ENCODE data around the gene GPR146.

GPR146 gene

GRCh38 chr7:1083729-1084657 is 39.6 kb downstream of the GPR146 start:
- Histone ChIP-seq H3K4me1 (ENCODE audit: control insufficient read depth, low read depth, low read length) (peaks cover 4% of the 10 kb centered on the region), H4K8ac (ENCODE audit: low read depth, low read length) (no peak overlapping the region), H2AK5ac (ENCODE audit: low read length) (no peak overlapping the region), H3K36me3 (ENCODE audit: control insufficient read depth, insufficient read depth, low read length) (no peaks in the 10 kb centered on the region), H2BK15ac (replicated peaks; ENCODE audit: low read depth) (no peak overlapping the region), H3K18ac (ENCODE audit: low read length) (no peak overlapping the region), H3K23ac (ENCODE audit: low read length) (no peak overlapping the region), H3K4me3 (ENCODE audit: low read length) (no peak overlapping the region), H3K27ac (ENCODE audit: low read depth, low read length) (no peak overlapping the region), H3K56ac (ENCODE audit: low read length) (no peak overlapping the region), H2BK120ac (ENCODE audit: low read depth, low read length) (no peak overlapping the region), H2BK5ac (ENCODE audit: low read length) (no peak overlapping the region), H4K5ac (ENCODE audit: low read length) (no peak overlapping the region), H3K79me1 (ENCODE audit: low read length) (no peaks in the 10 kb centered on the region), H3K79me2 (ENCODE audit: control insufficient read depth, insufficient read depth, low read length) (no peaks in the 10 kb centered on the region), H3K9ac (ENCODE audit: low read length) (no peak overlapping the region), H3K4me2 (ENCODE audit: low read length) (no peak overlapping the region), H3K4ac (ENCODE audit: low read depth, low read length) (no peak overlapping the region), H3K27me3 (ENCODE audit: insufficient read depth, low read length, poor library complexity) (no peaks in the 10 kb centered on the region)
- WGBS (ENCODE audit: extremely low coverage, insufficient coverage, low lambda C conversion rate), result no CpG with 5 or more reads among the region's 45 CpGs
- DNase-seq, result no peak

GRCh38 chr7:1085266-1085665 is 40.9 kb downstream of the GPR146 start:
- Histone ChIP-seq H3K79me2 (ENCODE audit: control insufficient read depth, insufficient read depth, low read length) (no peaks in the 10 kb centered on the region), H3K4me3 (ENCODE audit: low read length) (no peak overlapping the region), H3K27me3 (ENCODE audit: insufficient read depth, low read length, poor library complexity) (no peaks in the 10 kb centered on the region), H3K79me1 (ENCODE audit: low read length) (no peaks in the 10 kb centered on the region), H2BK5ac (ENCODE audit: low read length) (no peak overlapping the region), H3K56ac (ENCODE audit: low read length) (no peak overlapping the region), H3K23ac (ENCODE audit: low read length) (no peak overlapping the region), H3K4me2 (ENCODE audit: low read length) (no peak overlapping the region), H4K8ac (ENCODE audit: low read depth, low read length) (no peak overlapping the region), H3K18ac (ENCODE audit: low read length) (no peak overlapping the region), H4K5ac (ENCODE audit: low read length) (no peak overlapping the region), H2AK5ac (ENCODE audit: low read length) (no peak overlapping the region), H3K27ac (ENCODE audit: low read depth, low read length) (no peak overlapping the region), H3K9ac (ENCODE audit: low read length) (no peak overlapping the region), H3K36me3 (ENCODE audit: control insufficient read depth, insufficient read depth, low read length) (no peaks in the 10 kb centered on the region), H2BK120ac (ENCODE audit: low read depth, low read length) (no peak overlapping the region), H2BK15ac (replicated peaks; ENCODE audit: low read depth) (no peak overlapping the region), H3K4ac (ENCODE audit: low read depth, low read length) (no peak overlapping the region), H3K4me1 (ENCODE audit: control insufficient read depth, low read depth, low read length) (peaks cover 4% of the 10 kb centered on the region)
- no CpG with 5 or more reads among the region's 10 CpGs for WGBS (ENCODE audit: extremely low coverage, insufficient coverage, low lambda C conversion rate)
- no peak for DNase-seq

- Histone ChIP-seq H3K79me1 (ENCODE audit: low read length) (no peaks in the 10 kb centered on the region), H4K5ac (ENCODE audit: low read length) (no peak overlapping the region), H3K4me3 (ENCODE audit: low read length) (no peak overlapping the region), H2BK5ac (ENCODE audit: low read length) (no peak overlapping the region), H3K36me3 (ENCODE audit: control insufficient read depth, insufficient read depth, low read length) (no peaks in the 10 kb centered on the region), H3K23ac (ENCODE audit: low read length) (no peak overlapping the region), H3K79me2 (ENCODE audit: control insufficient read depth, insufficient read depth, low read length) (no peaks in the 10 kb centered on the region), H2BK120ac (ENCODE audit: low read depth, low read length) (no peak overlapping the region), H3K18ac (ENCODE audit: low read length) (no peak overlapping the region), H3K56ac (ENCODE audit: low read length) (no peak overlapping the region), H3K4me1 (ENCODE audit: control insufficient read depth, low read depth, low read length) (peaks cover 4% of the 10 kb centered on the region), H2BK15ac (replicated peaks; ENCODE audit: low read depth) (no peak overlapping the region), H3K4me2 (ENCODE audit: low read length) (no peak overlapping the region), H3K27ac (ENCODE audit: low read depth, low read length) (no peak overlapping the region), H2AK5ac (ENCODE audit: low read length) (no peak overlapping the region), H3K9ac (ENCODE audit: low read length) (no peak overlapping the region), H3K4ac (ENCODE audit: low read depth, low read length) (no peak overlapping the region), H3K27me3 (ENCODE audit: insufficient read depth, low read length, poor library complexity) (no peaks in the 10 kb centered on the region), H4K8ac (ENCODE audit: low read depth, low read length) (no peak overlapping the region)
- no peak for DNase-seq
- WGBS (ENCODE audit: extremely low coverage, insufficient coverage, low lambda C conversion rate), result no CpG with 5 or more reads among the region's 11 CpGs
Observed at GRCh38 chr7:1085910-1086421, 41.6 kb downstream of the GPR146 start.

GRCh38 chr7:1086588-1087464 is 42.5 kb downstream of the GPR146 start:
- Histone ChIP-seq H4K8ac (ENCODE audit: low read depth, low read length) (no peak overlapping the region), H3K56ac (ENCODE audit: low read length) (peak overlapping the region; percentile 93), H2BK120ac (ENCODE audit: low read depth, low read length) (no peak overlapping the region), H2BK5ac (ENCODE audit: low read length) (no peak overlapping the region), H3K23ac (ENCODE audit: low read length) (no peak overlapping the region), H3K27ac (ENCODE audit: low read depth, low read length) (no peak overlapping the region), H2AK5ac (ENCODE audit: low read length) (no peak overlapping the region), H3K79me2 (ENCODE audit: control insufficient read depth, insufficient read depth, low read length) (no peaks in the 10 kb centered on the region), H3K79me1 (ENCODE audit: low read length) (no peaks in the 10 kb centered on the region), H3K4me2 (ENCODE audit: low read length) (peak overlapping the region; percentile 56), H3K4ac (ENCODE audit: low read depth, low read length) (no peak overlapping the region), H3K36me3 (ENCODE audit: control insufficient read depth, insufficient read depth, low read length) (no peaks in the 10 kb centered on the region), H3K18ac (ENCODE audit: low read length) (peak overlapping the region; percentile 46), H2BK15ac (replicated peaks; ENCODE audit: low read depth) (no peak overlapping the region), H4K5ac (ENCODE audit: low read length) (no peak overlapping the region), H3K27me3 (ENCODE audit: insufficient read depth, low read length, poor library complexity) (no peaks in the 10 kb centered on the region), H3K9ac (ENCODE audit: low read length) (peak overlapping the region; percentile 72), H3K4me1 (ENCODE audit: control insufficient read depth, low read depth, low read length) (peaks cover 4% of the 10 kb centered on the region), H3K4me3 (ENCODE audit: low read length) (peak overlapping the region; percentile 26)
- DNase-seq, result peak; percentile 82
- WGBS (ENCODE audit: extremely low coverage, insufficient coverage, low lambda C conversion rate), result no CpG with 5 or more reads among the region's 45 CpGs

- no peak overlapping the region for H4K8ac ChIP-seq (ENCODE audit: low read depth, low read length)
- peaks cover 4% of the 10 kb centered on the region for H3K4me1 ChIP-seq (ENCODE audit: control insufficient read depth, low read depth, low read length)
- no peaks in the 10 kb centered on the region for H3K27me3 ChIP-seq (ENCODE audit: insufficient read depth, low read length, poor library complexity)
- no peak overlapping the region for H4K5ac ChIP-seq (ENCODE audit: low read length)
- H3K4me3 ChIP-seq (ENCODE audit: low read length), result no peak overlapping the region
- H2BK5ac ChIP-seq (ENCODE audit: low read length), result no peak overlapping the region
- no peak overlapping the region for H3K18ac ChIP-seq (ENCODE audit: low read length)
- no peak overlapping the region for H2BK15ac ChIP-seq (replicated peaks; ENCODE audit: low read depth)
- H3K4me2 ChIP-seq (ENCODE audit: low read length), result no peak overlapping the region
- H3K56ac ChIP-seq (ENCODE audit: low read length), result peak overlapping the region; percentile 93
- H2BK120ac ChIP-seq (ENCODE audit: low read depth, low read length), result no peak overlapping the region
- H3K79me2 ChIP-seq (ENCODE audit: control insufficient read depth, insufficient read depth, low read length), result no peaks in the 10 kb centered on the region
- no peak overlapping the region for H3K9ac ChIP-seq (ENCODE audit: low read length)
- no peak overlapping the region for H3K4ac ChIP-seq (ENCODE audit: low read depth, low read length)
- no peak overlapping the region for H2AK5ac ChIP-seq (ENCODE audit: low read length)
- H3K23ac ChIP-seq (ENCODE audit: low read length), result no peak overlapping the region
- DNase-seq, result no peak
- H3K36me3 ChIP-seq (ENCODE audit: control insufficient read depth, insufficient read depth, low read length), result no peaks in the 10 kb centered on the region
- H3K27ac ChIP-seq (ENCODE audit: low read depth, low read length), result no peak overlapping the region
- no peaks in the 10 kb centered on the region for H3K79me1 ChIP-seq (ENCODE audit: low read length)
- WGBS (ENCODE audit: extremely low coverage, insufficient coverage, low lambda C conversion rate), result no CpG with 5 or more reads among the region's 6 CpGs
Observed at GRCh38 chr7:1087465-1087814, 43.1 kb downstream of the GPR146 start.
